Activated CD8-positive, alpha-beta memory T cell treated with anti-CD3 and anti-CD28 coated beads, Interleukin-2, amount 10 ng/mL, durations not matched to agents 7 days and 5 days (primary cell): ENCODE data around the gene CEND1. TPM values are rescaled to one million over a fixed set of nuclear protein-coding genes. Genes with fewer than 3 reads are reported as not detected.

Experiments
- ATAC-seq: fragments of 150-1000 bp; cut with Tn5 transposase; one replicate; pipeline ENCODE4 v1.10.0; 2021; ENCODE audit warnings: moderate library complexity
- CTCF ChIA-PET: fragments of 350-600 bp; sonication (Branson Sonifier 250); formaldehyde crosslinking; loops from one replicate; lab custom pipeline; 2021; ENCODE audit warnings: antibody characterized with exemption; lab: Charles Lee
- DNase-seq: peaks from one replicate; pipeline ENCODE4 v3.0.0-alpha.2; 2020
- H3K27ac Mint-ChIP-seq: one replicate; pipeline ENCODE4 v1.8.0; 2021; ENCODE audit warnings: mild to moderate bottlenecking, mixed read lengths
- H3K27me3 Mint-ChIP-seq: one replicate; pipeline ENCODE4 v1.8.0; 2021; ENCODE audit warnings: mixed read lengths
- H3K36me3 Mint-ChIP-seq: one replicate; pipeline ENCODE4 v1.8.0; 2021; ENCODE audit warnings: mild to moderate bottlenecking, mixed read lengths
- H3K4me1 Mint-ChIP-seq: one replicate; pipeline ENCODE4 v1.8.0; 2021; ENCODE audit warnings: mixed read lengths
- H3K4me3 Mint-ChIP-seq: one replicate; pipeline ENCODE4 v1.8.0; 2021; ENCODE audit warnings: mild to moderate bottlenecking, moderate library complexity, mixed read lengths
- H3K9me3 Mint-ChIP-seq: one replicate; pipeline ENCODE4 v1.8.0; 2022; ENCODE audit warnings: low read depth, mixed read lengths
- total RNA-seq, 2 experiments: library from RNA; stranded (reverse); gene quantifications; one replicate each; pipeline ENCODE4 v1.2.3, GENCODE V29; 2021

Gene CEND1
- total RNA-seq, 2 experiments from 2014 or later: 1.3 to 3.7 TPM

DNA sequence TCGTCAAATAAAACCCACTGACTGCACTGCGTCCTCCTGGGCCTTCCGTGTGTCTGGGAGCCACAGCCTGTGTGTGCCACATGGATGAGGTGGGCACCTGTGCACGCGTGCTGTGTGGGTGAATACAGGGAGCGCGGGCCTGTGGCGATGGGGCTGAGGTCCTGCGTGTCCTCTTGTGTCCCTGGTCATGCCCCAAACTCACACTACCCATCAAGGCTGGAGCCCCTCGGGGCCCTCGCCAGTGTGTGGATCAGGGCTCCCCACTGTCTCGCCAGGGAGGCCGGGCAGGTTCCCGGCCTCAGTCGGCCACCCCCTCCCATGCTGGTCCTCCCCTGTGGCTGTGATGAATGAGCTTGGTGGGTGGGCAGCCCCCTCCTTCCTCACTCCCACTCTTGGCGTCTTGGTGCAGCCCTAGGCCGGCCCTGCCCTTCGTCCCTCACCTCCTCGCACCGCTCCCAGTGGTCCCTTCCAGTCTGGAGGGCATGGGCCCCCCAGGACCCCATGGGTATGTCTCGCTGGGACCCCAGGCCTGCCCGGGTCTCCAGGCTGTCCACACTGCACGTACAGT lies 42.2 kb upstream of the CEND1 start:
- H3K4me1 Mint-ChIP-seq: peaks cover 34% of the 10 kb centered on the region
- peak overlapping the region; percentile 22 for H3K4me3 Mint-ChIP-seq
- H3K36me3 Mint-ChIP-seq: no peaks in the 10 kb centered on the region
- no peaks in the 10 kb centered on the region for H3K9me3 Mint-ChIP-seq
- ATAC-seq (no peak), DNase-seq (no peak)
- peaks cover 42% of the 10 kb centered on the region for H3K27me3 Mint-ChIP-seq
- CTCF ChIA-PET: interaction anchor here (1.0 to 3.4 kb wide), 5 partner anchors 10 to 28 kb away, joined by 3 to 13 read pairs (median 6); partner anchors contain the start of genes PIDD1, POLR2L and TSPAN4
- H3K27ac Mint-ChIP-seq: no peak overlapping the region

DNA sequence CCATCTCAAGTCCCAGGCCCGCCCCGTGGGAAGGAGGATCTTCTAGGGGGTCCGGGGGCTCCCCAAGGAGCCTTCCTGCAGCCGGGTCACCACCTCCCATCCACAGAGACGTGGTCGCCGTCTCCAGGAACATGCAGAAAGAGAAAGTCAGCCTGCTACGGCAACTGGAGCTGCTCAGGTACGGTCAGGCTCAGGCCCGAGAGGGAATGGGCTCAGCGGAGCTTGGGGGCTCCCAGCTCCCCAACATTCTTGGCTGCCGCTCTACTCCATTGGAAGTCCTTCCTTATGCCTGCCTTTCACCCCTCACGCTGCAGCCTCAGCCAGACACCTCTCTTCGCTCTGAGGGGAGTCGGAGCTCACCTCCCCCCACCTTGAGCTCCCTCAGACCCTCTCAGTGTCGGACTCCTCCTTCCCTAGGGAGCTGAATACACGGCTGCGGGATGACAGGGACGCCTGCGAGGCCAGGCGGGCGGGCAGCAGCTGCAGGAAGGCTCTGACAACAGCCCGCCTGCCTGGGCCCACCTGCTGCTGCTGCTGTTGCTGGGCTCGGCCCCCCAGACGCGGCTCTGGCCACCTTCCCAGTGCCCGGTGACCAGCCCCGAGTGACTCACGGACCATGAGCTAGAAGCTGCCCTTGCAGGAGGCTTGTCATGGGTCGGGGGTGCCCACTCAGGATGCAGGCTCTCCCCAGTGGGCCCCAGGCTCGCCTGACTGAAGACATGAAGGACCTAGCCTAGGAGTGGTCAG lies 41.4 kb upstream of the CEND1 start:
- Mint-ChIP-seq H3K27me3 (peaks cover 42% of the 10 kb centered on the region), H3K36me3 (no peaks in the 10 kb centered on the region), H3K27ac (no peak overlapping the region), H3K4me3 (no peak overlapping the region), H3K9me3 (no peaks in the 10 kb centered on the region), H3K4me1 (peaks cover 38% of the 10 kb centered on the region)
- no peak for ATAC-seq
- CTCF ChIA-PET: interaction anchor here (0.5 to 2.3 kb wide), 5 partner anchors 12 to 477 kb away, joined by 3 to 6 read pairs (median 4); partner anchors contain the start of gene PIDD1
- no peak for DNase-seq

DNA sequence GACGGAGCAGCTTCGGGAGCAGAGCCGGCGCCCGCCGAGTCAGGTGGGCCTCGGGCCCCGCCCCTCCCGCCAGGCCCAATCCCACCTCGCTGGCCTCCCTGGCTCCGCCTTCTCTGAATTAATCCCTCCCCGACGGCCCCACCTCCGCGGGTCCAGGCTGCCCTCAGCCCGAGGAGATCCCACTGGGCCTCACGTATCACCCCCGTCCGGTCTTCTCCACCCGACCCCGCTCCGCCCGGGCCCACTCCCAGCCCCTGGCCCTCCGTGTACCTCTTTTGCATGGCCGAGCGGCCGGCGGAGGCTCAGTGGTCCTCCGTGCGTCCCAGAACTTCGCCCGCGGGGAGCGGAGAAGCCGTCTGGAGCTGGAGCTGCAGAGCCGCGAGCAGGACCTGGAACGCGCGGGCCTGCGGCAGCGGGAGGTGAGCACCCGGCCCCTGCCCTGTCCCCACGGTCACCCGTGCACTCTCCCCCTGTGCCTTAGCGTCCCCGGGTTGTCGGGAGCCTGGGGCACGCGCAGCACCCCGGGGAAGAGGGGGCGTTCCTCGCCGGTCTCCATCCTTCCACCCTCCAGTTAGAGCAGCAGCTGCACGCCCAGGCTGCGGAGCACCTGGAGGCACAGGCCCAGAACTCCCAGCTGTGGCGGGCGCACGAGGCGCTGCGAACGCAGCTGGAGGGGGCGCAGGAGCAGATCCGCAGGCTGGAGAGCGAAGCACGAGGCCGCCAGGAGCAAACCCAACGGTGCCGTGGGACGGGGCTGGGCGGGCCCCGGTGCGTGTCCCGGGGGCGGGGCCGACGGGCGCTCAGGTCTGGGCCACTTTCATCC lies 40.6 kb upstream of the CEND1 start:
- peak; percentile 82 for DNase-seq
- H3K4me1 Mint-ChIP-seq: peaks cover 39% of the 10 kb centered on the region
- CTCF ChIA-PET: interaction anchor here (0.5 to 2.3 kb wide), 5 partner anchors 10 to 476 kb away, joined by 3 to 6 read pairs (median 4); no protein-coding TSS in a partner anchor
- H3K27me3 Mint-ChIP-seq: peaks cover 42% of the 10 kb centered on the region
- ATAC-seq: peak; percentile 62
- no peaks in the 10 kb centered on the region for H3K36me3 Mint-ChIP-seq
- no peaks in the 10 kb centered on the region for H3K9me3 Mint-ChIP-seq
- no peak overlapping the region for H3K27ac Mint-ChIP-seq
- peak overlapping the region; percentile 13 for H3K4me3 Mint-ChIP-seq

DNA sequence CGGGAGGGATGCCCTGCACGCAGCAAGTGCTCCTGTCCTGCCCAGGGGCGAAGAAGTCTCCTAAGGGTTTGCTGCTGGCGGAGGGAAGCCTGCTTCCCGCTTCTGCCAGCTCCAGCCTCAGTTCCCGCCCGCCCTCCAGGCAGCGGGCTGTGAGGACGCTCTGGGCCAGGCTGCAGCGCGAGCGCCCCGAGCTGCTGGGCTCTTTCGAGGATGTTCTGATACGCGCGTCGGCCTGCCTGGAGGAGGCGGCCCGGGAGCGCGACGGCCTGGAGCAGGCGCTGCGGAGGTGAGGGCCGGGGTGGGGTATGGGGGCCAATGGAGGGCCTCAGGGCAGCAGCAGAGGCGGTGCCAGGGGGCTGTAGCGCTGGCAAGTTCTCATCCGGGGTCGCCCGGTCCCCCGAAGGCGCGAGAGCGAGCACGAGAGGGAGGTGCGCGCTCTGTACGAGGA lies 40.0 kb upstream of the CEND1 start:
- ATAC-seq (peak; percentile 4), DNase-seq (no peak)
- H3K9me3 Mint-ChIP-seq: no peaks in the 10 kb centered on the region
- peaks cover 42% of the 10 kb centered on the region for H3K27me3 Mint-ChIP-seq
- CTCF ChIA-PET: interaction anchor here (0.9 to 2.3 kb wide), 4 partner anchors 9 to 21 kb away, joined by 3 to 6 read pairs (median 5); no protein-coding TSS in a partner anchor
- H3K36me3 Mint-ChIP-seq: no peaks in the 10 kb centered on the region
- H3K4me3 Mint-ChIP-seq: peak overlapping the region; percentile 13
- no peak overlapping the region for H3K27ac Mint-ChIP-seq
- peaks cover 39% of the 10 kb centered on the region for H3K4me1 Mint-ChIP-seq

DNA sequence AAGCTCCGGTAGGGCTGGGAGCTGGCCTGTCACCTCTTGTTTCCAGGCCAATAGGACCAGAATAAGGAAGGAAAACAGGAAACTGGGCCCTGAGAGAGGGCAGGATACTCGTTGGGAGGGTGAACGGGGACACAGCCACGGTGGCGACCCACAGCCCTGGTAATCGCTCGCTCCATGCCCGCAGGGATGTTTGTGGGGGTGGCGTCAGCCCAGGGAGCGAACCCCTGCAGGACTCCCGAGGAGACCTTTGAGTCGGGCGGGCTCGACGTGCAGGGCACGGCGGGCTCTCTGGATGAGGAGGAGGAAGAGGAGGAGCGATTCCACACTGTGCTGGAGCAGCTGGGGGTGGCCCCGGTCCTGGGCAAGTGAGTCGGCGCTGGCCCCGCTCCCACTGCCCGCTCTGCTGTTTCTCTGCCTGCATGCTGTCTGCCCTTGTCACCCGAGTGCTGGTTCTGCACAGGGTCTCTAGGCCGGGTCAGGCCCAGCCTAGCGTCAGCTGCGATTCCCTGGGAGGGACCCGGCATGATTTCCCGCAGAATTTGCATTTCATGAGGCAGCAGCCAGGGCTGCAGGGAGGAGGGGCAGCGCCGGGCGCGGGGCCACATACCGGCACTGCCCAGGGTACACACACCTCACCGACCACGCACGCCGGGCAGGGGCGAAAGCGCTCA lies 39.4 kb upstream of the CEND1 start:
- no peaks in the 10 kb centered on the region for H3K9me3 Mint-ChIP-seq
- H3K4me3 Mint-ChIP-seq: no peak overlapping the region
- DNase-seq (no peak), ATAC-seq (no peak)
- CTCF ChIA-PET: interaction anchor here (0.5 to 1.9 kb wide), 4 partner anchors 9 to 157 kb away, joined by 3 to 5 read pairs (median 3); partner anchors contain the start of genes PNPLA2 and RPLP2
- no peaks in the 10 kb centered on the region for H3K36me3 Mint-ChIP-seq
- peaks cover 42% of the 10 kb centered on the region for H3K27me3 Mint-ChIP-seq
- no peak overlapping the region for H3K27ac Mint-ChIP-seq
- peaks cover 39% of the 10 kb centered on the region for H3K4me1 Mint-ChIP-seq

DNA sequence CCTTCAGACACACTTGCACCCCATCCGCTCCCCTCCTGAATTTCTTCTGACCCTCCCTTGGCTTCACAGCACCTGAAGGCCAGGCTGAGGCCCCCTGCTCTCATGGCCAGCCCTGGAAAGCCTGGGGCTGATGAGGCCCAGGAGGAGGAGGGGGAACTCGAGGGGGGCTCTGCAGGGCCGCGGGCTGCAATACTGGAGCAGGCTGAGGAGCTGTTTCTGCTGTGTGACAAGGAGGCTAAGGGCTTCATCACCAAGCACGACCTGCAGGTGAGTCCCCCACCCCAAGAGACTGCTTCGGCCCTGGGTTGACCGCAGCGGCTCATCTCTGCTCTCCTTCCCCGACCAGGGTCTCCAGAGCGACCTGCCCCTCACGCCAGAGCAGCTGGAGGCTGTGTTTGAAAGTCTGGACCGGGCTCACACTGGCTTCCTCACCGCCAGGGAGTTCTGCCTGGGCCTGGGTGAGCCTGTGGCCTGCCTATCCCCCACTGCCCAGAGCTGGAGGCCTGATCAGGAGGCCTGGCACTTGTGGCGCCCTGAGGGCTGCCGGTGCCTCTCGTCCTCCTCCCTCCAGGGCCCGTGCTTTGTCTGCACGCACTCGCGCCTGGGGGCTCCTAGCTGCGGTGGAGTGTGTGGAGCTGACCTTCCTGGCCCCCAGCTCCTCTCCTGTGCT lies 38.8 kb upstream of the CEND1 start:
- H3K9me3 Mint-ChIP-seq: no peaks in the 10 kb centered on the region
- CTCF ChIA-PET: interaction anchor here (0.5 to 1.9 kb wide), 3 partner anchors 10 to 157 kb away, joined by 3 to 5 read pairs (median 3); partner anchors contain the start of genes PNPLA2 and RPLP2
- no peak for DNase-seq
- H3K4me3 Mint-ChIP-seq: no peak overlapping the region
- peaks cover 32% of the 10 kb centered on the region for H3K4me1 Mint-ChIP-seq
- ATAC-seq: no peak
- H3K36me3 Mint-ChIP-seq: no peaks in the 10 kb centered on the region
- H3K27me3 Mint-ChIP-seq: peaks cover 42% of the 10 kb centered on the region
- no peak overlapping the region for H3K27ac Mint-ChIP-seq

DNA sequence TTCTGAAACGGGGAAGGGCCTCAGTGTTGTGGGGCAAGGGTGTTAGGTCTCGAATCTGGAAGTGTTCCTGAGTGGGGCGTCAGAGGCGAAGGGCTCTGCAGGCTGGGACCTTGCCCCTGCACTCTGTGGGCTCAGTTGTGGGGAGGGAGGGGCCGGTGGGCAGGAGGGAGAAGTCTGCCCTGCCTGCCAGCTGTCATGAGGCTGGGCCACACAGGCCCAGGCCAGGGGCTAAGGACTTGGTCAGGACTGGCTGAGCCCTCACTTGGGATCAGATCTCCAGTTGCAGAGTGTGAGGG lies 38.0 kb upstream of the CEND1 start, which contains the start of gene CRACR2B:
TSS of gene CRACR2B (plus strand) at position 23 of the 296 bp plus-strand sequence. CDS start 689 bp downstream, outside the sequence.
- Mint-ChIP-seq H3K27me3 (peaks cover 42% of the 10 kb centered on the region), H3K9me3 (no peaks in the 10 kb centered on the region), H3K36me3 (no peaks in the 10 kb centered on the region), H3K27ac (peak within 1 kb of the TSS; percentile 71), H3K4me3 (peak within 1 kb of the TSS; percentile 66), H3K4me1 (peaks cover 31% of the 10 kb centered on the region)
- no peak for ATAC-seq
- DNase-seq: no peak
- CTCF ChIA-PET: interaction anchor here (1.1 to 1.9 kb wide), 3 partner anchors 9 to 18 kb away, joined by 3 to 5 read pairs (median 3); partner anchors contain the start of genes PNPLA2 and RPLP2

DNA sequence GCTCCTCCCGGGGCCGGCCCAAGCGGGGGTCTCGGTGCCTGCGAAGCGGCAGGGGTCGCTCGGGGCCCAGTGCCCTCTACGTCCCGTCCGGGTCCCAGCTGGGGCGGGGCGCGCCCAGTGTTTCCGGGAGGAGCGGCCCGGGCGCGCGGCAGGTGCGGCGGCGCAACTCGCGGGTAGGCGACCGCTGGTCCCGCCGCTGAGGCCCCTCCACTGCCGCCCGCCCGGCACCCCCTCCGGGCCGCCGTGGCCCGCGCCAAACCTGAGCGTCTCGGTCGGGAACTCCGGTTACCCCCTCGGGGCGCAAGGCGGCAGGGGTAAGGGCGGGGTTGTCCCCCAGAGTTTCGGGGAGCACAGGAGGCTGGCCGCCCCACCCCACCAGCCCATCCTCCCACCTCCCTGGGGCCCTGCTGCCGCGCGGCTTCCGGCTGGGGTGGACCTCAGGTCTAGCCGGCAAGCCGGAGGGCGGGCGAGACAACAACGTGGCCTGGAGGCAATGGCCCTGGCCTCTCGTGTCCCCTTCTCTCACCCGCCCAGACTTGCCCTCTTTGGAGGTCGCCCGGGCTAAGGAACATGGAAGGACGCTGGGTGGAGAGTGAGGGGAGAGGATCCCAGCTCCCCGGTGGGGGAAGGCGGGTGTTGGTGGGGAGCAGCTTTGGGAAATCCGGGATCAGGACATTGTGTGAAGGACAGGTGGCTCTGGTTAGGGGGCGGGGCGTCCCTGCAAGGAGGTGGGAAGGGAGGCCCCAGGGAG lies 37.4 kb upstream of the CEND1 start:
- CTCF ChIA-PET: interaction anchor here (1.1 to 1.9 kb wide), 2 partner anchors 8 to 11 kb away, joined by 3 to 5 read pairs; partner anchors contain the start of gene PNPLA2
- Mint-ChIP-seq H3K27me3 (peaks cover 41% of the 10 kb centered on the region), H3K9me3 (no peaks in the 10 kb centered on the region), H3K27ac (peak overlapping the region; percentile 28), H3K4me1 (peaks cover 30% of the 10 kb centered on the region), H3K36me3 (no peaks in the 10 kb centered on the region), H3K4me3 (peak overlapping the region; percentile 66)
- DNase-seq (peak; percentile 71), ATAC-seq (peak; percentile 44)

DNA sequence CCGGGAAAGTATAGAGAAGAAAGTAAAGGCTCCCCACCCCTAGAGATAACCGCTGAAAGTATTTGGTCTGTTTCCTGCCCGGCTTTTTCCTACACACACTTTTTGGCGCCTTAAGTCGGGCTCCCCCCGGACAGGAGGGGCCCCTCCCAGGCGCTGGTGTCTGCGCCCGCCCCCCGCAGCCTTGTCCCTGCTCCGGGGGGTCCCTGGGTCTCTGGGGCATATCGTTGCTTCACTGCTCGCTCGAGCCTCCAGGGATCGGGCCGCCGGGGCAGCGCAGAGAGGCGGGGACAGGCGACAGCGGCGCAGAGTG lies 36.9 kb upstream of the CEND1 start:
- H3K27ac Mint-ChIP-seq: peak overlapping the region; percentile 71
- no peak for DNase-seq
- no peaks in the 10 kb centered on the region for H3K9me3 Mint-ChIP-seq
- peak overlapping the region; percentile 66 for H3K4me3 Mint-ChIP-seq
- ATAC-seq: no peak
- peaks cover 30% of the 10 kb centered on the region for H3K4me1 Mint-ChIP-seq
- CTCF ChIA-PET: no interaction called here
- H3K36me3 Mint-ChIP-seq: no peaks in the 10 kb centered on the region
- peaks cover 36% of the 10 kb centered on the region for H3K27me3 Mint-ChIP-seq

DNA sequence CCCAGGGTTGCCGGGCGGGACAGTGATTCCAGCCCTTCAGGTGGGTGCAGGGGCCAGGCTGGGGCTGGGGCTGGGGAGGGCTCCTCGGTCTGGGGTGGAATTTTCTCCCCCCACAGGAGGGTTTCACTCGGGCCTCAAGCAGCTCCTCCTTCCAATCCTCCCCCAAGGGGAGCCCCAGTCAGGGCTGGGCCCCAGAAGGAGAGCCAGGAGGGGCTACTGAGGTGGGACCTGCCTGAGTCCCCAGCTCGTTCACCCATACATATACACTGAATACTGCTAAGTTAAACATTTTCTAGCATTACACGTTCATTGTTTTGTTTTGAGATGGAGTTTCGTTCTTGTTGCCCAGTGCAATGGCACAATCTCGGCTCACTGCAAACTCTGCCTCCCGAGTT lies 36.3 kb upstream of the CEND1 start:
- Mint-ChIP-seq H3K9me3 (no peaks in the 10 kb centered on the region), H3K4me1 (peaks cover 27% of the 10 kb centered on the region), H3K27ac (peak overlapping the region; percentile 71), H3K27me3 (peaks cover 30% of the 10 kb centered on the region), H3K36me3 (no peaks in the 10 kb centered on the region), H3K4me3 (peak overlapping the region; percentile 66)
- DNase-seq (no peak), ATAC-seq (no peak)
- CTCF ChIA-PET: interaction anchor here (0.7 to 2.3 kb wide), 3 partner anchors 13 to 225 kb away, joined by 3 to 9 read pairs (median 3); no protein-coding TSS in a partner anchor

DNA sequence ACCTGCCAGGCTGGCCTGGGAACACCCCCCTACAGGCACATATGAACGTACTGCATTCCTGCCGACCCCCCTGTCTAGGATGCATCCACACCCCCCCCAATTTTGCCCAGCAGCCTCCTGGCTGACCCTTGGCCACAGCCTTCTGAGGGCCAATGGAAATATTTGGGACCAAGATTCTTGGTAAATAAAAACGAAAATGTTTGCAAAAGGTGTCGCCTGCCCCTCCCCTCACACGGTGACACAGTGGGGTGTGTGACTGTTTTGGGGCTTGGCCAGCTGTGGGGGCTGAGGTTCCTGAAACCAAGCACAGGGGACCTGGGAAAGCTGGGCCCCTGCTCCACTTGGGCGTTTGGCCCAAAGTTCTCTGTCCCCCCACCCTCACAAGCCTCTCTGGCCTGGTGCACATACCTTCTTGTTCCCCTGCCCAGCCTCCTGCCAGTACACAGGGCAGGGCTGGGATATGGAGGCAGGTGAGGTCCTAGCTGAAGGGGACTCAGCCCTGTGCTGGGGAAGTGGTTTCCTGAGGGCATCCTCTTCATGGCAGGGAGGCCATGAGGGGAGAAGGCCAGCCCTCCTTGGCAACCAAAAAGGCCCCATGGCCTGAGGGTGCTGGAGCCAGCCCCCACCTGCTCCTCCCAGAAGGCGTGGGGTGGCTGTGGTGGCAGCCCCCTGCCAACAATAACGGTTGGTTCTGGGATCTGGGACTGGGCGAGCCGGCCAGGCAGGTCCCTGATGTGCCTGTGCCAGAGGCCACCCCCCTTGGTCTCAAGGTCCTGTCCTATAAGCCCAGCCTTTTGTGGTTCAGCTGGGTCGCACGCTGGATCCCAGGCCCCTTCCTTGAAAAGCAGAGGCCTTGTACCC lies 35.7 kb upstream of the CEND1 start:
- Mint-ChIP-seq H3K9me3 (no peaks in the 10 kb centered on the region), H3K27me3 (peaks cover 27% of the 10 kb centered on the region), H3K27ac (no peak overlapping the region), H3K36me3 (no peaks in the 10 kb centered on the region), H3K4me1 (peaks cover 30% of the 10 kb centered on the region), H3K4me3 (no peak overlapping the region)
- no peak for ATAC-seq
- no peak for DNase-seq
- CTCF ChIA-PET: interaction anchor here (0.7 to 2.3 kb wide), 3 partner anchors 13 to 225 kb away, joined by 3 to 9 read pairs (median 3); no protein-coding TSS in a partner anchor
